Amniotic epithelial cell (primary cell): ENCODE data around the gene DGKE.

ENCODE experiments used
- DNase-seq: peaks from one replicate; pipeline ENCODE4 v3.0.0-alpha.2; 2010; ENCODE audit warnings: low read depth

Gene DGKE

GRCh38 chr17:56914581-56915273, 80.8 kb downstream of the DGKE start:
- DNase-seq = no peak

DNA sequence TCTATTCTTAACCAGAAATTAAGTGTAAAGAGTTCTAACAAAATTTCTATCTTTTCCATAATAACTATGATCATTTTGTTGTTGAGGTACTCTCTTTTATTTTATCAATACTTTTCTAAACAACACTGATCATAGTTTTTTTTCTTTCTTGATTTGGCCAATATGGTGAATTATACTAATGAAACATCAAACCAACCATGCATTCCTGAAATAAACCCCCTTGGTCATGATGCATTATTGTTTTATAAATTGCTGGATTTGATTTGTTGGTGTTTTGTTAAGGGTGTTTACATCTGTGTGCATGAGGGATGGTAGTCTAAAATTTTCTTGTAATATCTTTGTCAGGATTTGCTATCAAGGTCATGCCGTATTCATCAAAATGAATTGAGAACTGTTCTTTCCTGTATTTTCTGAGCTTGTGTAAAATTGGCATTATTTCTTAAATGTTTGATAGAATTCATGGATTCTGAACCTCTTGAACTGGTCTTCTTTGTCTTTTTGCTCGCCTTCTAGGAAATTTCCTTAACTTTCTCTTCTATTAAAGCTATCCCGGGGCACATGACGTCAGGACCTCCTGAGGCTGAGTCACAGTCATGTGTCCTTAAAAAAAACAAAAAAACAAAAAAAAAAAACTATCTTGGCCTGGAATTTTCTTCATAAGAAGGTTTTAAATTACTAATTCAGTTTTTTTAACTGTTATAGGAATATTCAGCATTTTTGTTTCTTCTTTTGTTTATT, 83.8 kb downstream of the DGKE start:
- no peak for DNase-seq

GRCh38 chr17:56918916-56919315, 85.0 kb downstream of the DGKE start:
- peak; percentile 89 for DNase-seq
